VCaP (cell line): ENCODE data around the gene AATK.

ENCODE experiments used
- H3K27ac ChIP-seq: fragments of 450-650 bp; 2 replicates; pipeline ENCODE4 v1.5.1; 2017
- CTCF ChIP-seq: fragments of 450-650 bp; conservative IDR thresholded peaks from 2 replicates; pipeline ENCODE4 v1.5.1; 2017; ENCODE audit warnings: mild to moderate bottlenecking, moderate library complexity

Gene AATK

GRCh38 chr17:81166033-81166492 is at the start of gene AATK:
AATK (minus strand) TSS chr17:81166221; CDS start chr17:81165992, 229 bp downstream.
- H3K27ac ChIP-seq: peak within 1 kb of the TSS; percentile 97

GRCh38 chr17:81213978-81214377 is 48.0 kb upstream of the AATK start:
- TF ChIP-seq CTCF: no peak
- H3K27ac ChIP-seq: no peak overlapping the region

More at GRCh38 chr17:81166033-81166492, at the start of gene AATK:
- TF ChIP-seq CTCF: no peak

GRCh38 chr17:81212365-81212764 is 46.3 kb upstream of the AATK start:
- H3K27ac ChIP-seq: no peak overlapping the region
- no peak for TF ChIP-seq CTCF

GRCh38 chr17:81210868-81211267 is 44.8 kb upstream of the AATK start:
- TF ChIP-seq CTCF: no peak
- H3K27ac ChIP-seq: no peak overlapping the region

GRCh38 chr17:81210466-81210865 is 44.4 kb upstream of the AATK start:
- no peak overlapping the region for H3K27ac ChIP-seq
- no peak for TF ChIP-seq CTCF

- TF ChIP-seq CTCF: no peak
- H3K27ac ChIP-seq: no peak overlapping the region
Observed at GRCh38 chr17:81209141-81209540, 43.1 kb upstream of the AATK start.

- no peak for TF ChIP-seq CTCF
- no peak overlapping the region for H3K27ac ChIP-seq
Observed at GRCh38 chr17:81208651-81209050, 42.6 kb upstream of the AATK start.
